Osteoblast (primary cell): Measurements from ENCODE around the gene LEMD3. TPM values are rescaled to one million over a fixed set of nuclear protein-coding genes. Genes with fewer than 3 reads are reported as not detected.

Source experiments
- DNase-seq: peaks from one replicate; pipeline ENCODE4 v3.0.0; 2011; ENCODE audit warnings: low spot score, mixed read lengths; ENCODE audit not compliant: insufficient read length; ENCODE audit errors: missing footprints
- H2AFZ ChIP-seq: 2 replicates; pipeline ENCODE4 v1.6.0; 2011; ENCODE audit warnings: mild to moderate bottlenecking, low read length
- H3K27ac ChIP-seq: 2 replicates; pipeline ENCODE4 v1.5.1; 2011; ENCODE audit warnings: mild to moderate bottlenecking, low read depth, low read length, moderate library complexity
- H3K27me3 ChIP-seq: 2 replicates; pipeline ENCODE4 v1.6.0; 2012; ENCODE audit warnings: mild to moderate bottlenecking, control low read depth, inconsistent platforms, low read length, moderate library complexity; ENCODE audit not compliant: insufficient read depth
- H3K36me3 ChIP-seq: 2 replicates; pipeline ENCODE4 v1.5.1; 2011; ENCODE audit warnings: mild to moderate bottlenecking, low read length, control low read depth, moderate library complexity; ENCODE audit not compliant: insufficient read depth
- H3K4me1 ChIP-seq: 2 replicates; pipeline ENCODE4 v1.5.1; 2011; ENCODE audit warnings: mild to moderate bottlenecking, low read length, control low read depth, moderate library complexity; ENCODE audit not compliant: insufficient read depth
- H3K4me2 ChIP-seq: 2 replicates; pipeline ENCODE4 v1.6.0; 2011; ENCODE audit warnings: mild to moderate bottlenecking, low read length; ENCODE audit not compliant: insufficient read depth
- H3K4me3 ChIP-seq: fragments of 200-600 bp; sonication (generic); 3 replicates; pipeline ENCODE4 v1.5.1; 2012; ENCODE audit warnings: mild to moderate bottlenecking, low read length, inconsistent platforms; ENCODE audit not compliant: insufficient read depth
- H3K79me2 ChIP-seq: 2 replicates; pipeline ENCODE4 v1.6.0; 2012; ENCODE audit warnings: mild to moderate bottlenecking, low read length, control low read depth, inconsistent platforms; ENCODE audit not compliant: insufficient read depth
- H3K9me3 ChIP-seq: 2 replicates; pipeline ENCODE4 v1.5.1; 2011; ENCODE audit warnings: low read depth, low read length, control low read depth
- H4K20me1 ChIP-seq: 2 replicates; pipeline ENCODE4 v1.6.0; 2012; ENCODE audit warnings: mild to moderate bottlenecking, low read length, control low read depth; ENCODE audit not compliant: insufficient read depth
- CTCF ChIP-seq: IDR thresholded peaks from 2 replicates; pipeline ENCODE4 v1.5.1; 2011; ENCODE audit warnings: mild to moderate bottlenecking, low read depth, low read length, moderate library complexity; ENCODE audit errors: extremely low read depth
- total RNA-seq: library from RNA; depleted of rRNA; stranded (reverse); fragments of >200 nt; gene quantifications from 2 replicates; pipeline ENCODE4 v1.2.3, GENCODE V29; 2012

LEMD3 gene
- total RNA-seq, 1 donor, result 27.5 TPM

DNA sequence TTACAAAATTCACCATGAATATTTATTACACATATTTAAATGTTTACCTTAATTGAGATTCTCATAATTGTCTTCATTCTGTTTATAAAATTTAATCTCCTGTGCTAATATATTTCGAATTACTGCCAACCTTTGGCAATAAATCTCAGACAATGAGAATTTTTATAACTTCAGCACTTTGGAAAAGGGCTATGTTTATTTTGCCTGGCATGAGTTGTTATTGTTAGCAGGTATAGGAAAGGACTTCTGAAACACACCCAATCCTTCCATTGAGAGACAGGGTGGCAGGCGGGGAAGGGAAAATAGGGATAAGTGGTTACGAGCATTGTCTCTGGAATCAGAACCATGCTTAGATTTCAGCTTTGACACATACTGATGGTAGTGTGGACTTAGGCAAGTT is 97.0 kb downstream of the LEMD3 start:
- no peak for DNase-seq
- TF ChIP-seq CTCF, result no peak
- Histone ChIP-seq H3K4me3 (no peak overlapping the region), H3K4me2 (no peak overlapping the region), H3K36me3 (no peaks in the 10 kb centered on the region), H3K79me2 (no peaks in the 10 kb centered on the region), H2AFZ (no peak overlapping the region), H3K27ac (no peak overlapping the region), H3K27me3 (no peaks in the 10 kb centered on the region), H3K4me1 (no peaks in the 10 kb centered on the region), H3K9me3 (no peaks in the 10 kb centered on the region), H4K20me1 (no peaks in the 10 kb centered on the region)

DNA sequence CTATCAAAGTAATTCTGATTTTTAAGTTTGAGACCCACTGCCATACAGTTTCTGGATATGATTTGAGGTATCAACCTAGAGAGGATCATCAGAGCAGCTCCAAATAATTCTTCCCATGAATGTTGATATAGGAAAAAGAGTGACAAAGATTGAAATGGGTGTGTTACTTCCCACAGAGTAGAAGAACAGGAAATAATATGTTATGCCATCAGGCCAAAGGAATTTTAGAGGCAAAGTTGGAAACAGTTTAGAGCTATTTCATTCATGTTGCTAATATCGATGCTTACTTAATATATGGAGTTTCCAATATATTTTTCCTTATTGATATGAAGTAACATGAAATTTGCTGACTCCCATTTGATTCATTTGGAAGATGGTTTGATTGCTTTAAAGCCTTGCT is 100.2 kb downstream of the LEMD3 start:
- no peak overlapping the region for H3K4me2 ChIP-seq
- no peaks in the 10 kb centered on the region for H3K9me3 ChIP-seq
- no peaks in the 10 kb centered on the region for H3K79me2 ChIP-seq
- H3K4me3 ChIP-seq, result no peak overlapping the region
- DNase-seq, result no peak
- no peak for TF ChIP-seq CTCF
- H3K27me3 ChIP-seq, result no peaks in the 10 kb centered on the region
- no peak overlapping the region for H2AFZ ChIP-seq
- no peak overlapping the region for H3K27ac ChIP-seq
- H3K36me3 ChIP-seq, result no peaks in the 10 kb centered on the region
- no peaks in the 10 kb centered on the region for H3K4me1 ChIP-seq
- H4K20me1 ChIP-seq, result no peaks in the 10 kb centered on the region

- Histone ChIP-seq H2AFZ (no peak overlapping the region), H3K27ac (no peak overlapping the region), H3K27me3 (no peaks in the 10 kb centered on the region), H3K4me3 (no peak overlapping the region), H3K4me2 (no peak overlapping the region), H4K20me1 (no peaks in the 10 kb centered on the region), H3K9me3 (no peaks in the 10 kb centered on the region), H3K4me1 (peaks cover 5% of the 10 kb centered on the region), H3K36me3 (no peaks in the 10 kb centered on the region), H3K79me2 (peaks cover 17% of the 10 kb centered on the region)
- no peak for DNase-seq
- TF ChIP-seq CTCF, result no peak
These were observed 105.4 kb downstream of the LEMD3 start for GRCh38 chr12:65274602-65275272.

DNA sequence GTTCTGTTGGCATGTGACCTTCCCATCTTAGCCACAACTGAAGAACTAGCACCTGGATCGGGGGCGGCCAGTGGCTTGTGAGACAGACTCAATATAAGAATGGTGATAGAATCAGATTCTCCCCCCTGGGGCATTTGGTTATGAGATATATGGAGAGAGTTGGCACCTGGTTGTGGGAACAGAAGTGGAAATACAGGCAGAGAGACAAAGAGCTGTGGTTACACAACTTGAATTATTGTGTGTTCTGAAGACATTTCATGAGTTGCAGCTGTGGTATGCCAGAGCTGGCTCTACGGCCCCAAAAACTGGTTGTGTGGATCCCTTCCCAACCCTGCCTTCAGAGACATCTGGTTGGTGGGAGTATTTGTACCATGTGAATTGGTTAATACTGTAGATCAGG is 106.2 kb downstream of the LEMD3 start:
- Histone ChIP-seq H3K4me2 (no peak overlapping the region), H3K9me3 (no peaks in the 10 kb centered on the region), H3K27ac (no peak overlapping the region), H3K4me3 (no peak overlapping the region), H3K27me3 (no peaks in the 10 kb centered on the region), H3K36me3 (no peaks in the 10 kb centered on the region), H3K79me2 (peaks cover 26% of the 10 kb centered on the region), H2AFZ (no peak overlapping the region), H4K20me1 (peaks cover 5% of the 10 kb centered on the region), H3K4me1 (peaks cover 13% of the 10 kb centered on the region)
- TF ChIP-seq CTCF, result no peak
- no peak for DNase-seq
